ENCODE data around the gene CIT.

Gene CIT

GRCh38 chr12:119687406-119687805, 189.7 kb downstream of the CIT start:
- no peak overlapping the region for H3K4me3 ChIP-seq (replicated peaks in 1 of 2; ENCODE audit: low read depth in 2 of 2, low read length in 2 of 2)
- DNase-seq (ENCODE audit: low read depth in 2 of 2): peak in 1 of 2 donors; percentile 48
- TF ChIP-seq, protein P1, sequence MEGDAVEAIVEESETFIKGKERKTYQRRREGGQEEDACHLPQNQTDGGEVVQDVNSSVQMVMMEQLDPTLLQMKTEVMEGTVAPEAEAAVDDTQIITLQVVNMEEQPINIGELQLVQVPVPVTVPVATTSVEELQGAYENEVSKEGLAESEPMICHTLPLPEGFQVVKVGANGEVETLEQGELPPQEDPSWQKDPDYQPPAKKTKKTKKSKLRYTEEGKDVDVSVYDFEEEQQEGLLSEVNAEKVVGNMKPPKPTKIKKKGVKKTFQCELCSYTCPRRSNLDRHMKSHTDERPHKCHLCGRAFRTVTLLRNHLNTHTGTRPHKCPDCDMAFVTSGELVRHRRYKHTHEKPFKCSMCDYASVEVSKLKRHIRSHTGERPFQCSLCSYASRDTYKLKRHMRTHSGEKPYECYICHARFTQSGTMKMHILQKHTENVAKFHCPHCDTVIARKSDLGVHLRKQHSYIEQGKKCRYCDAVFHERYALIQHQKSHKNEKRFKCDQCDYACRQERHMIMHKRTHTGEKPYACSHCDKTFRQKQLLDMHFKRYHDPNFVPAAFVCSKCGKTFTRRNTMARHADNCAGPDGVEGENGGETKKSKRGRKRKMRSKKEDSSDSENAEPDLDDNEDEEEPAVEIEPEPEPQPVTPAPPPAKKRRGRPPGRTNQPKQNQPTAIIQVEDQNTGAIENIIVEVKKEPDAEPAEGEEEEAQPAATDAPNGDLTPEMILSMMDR (IDR thresholded peaks at IDR 0.05; ENCODE audit: low read depth, low read length): no peak

- TF ChIP-seq, protein P1 (IDR thresholded peaks at IDR 0.05; ENCODE audit: low read depth, low read length): no peak
- no peak for DNase-seq (ENCODE audit: low read depth in 2 of 2)
- H3K4me3 ChIP-seq (replicated peaks in 1 of 2; ENCODE audit: low read depth in 2 of 2, low read length in 2 of 2): no peak overlapping the region
Measured at GRCh38 chr12:119686776-119687175, 190.3 kb downstream of the CIT start.

DNA sequence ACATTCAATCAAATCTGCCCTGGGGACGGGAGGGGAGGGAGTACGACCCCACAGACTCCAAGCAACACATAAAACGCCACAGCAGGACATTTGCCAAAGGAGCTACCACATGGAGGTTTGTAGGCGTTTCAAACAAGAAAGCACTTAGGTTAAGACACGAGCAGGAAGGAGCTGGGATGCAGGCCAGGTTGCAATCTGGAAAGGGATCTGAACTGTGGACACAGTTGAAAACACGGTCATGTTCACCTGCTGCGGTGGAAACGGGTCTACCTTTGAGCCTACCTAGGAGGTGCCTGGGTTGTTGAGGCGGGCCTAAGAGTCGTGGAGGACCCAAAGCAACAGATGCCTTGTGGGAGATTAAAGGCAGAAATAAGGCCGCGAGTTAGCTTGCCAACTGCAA, 190.8 kb downstream of the CIT start:
- no peak overlapping the region for H3K4me3 ChIP-seq (replicated peaks in 1 of 2; ENCODE audit: low read depth in 2 of 2, low read length in 2 of 2)
- DNase-seq (ENCODE audit: low read depth in 2 of 2): no peak
- TF ChIP-seq, protein P1 (IDR thresholded peaks at IDR 0.05; ENCODE audit: low read depth, low read length): no peak

- H3K4me3 ChIP-seq (replicated peaks in 1 of 2; ENCODE audit: low read depth in 2 of 2, low read length in 2 of 2): no peak overlapping the region
- DNase-seq (ENCODE audit: low read depth in 2 of 2): no peak
- TF ChIP-seq, protein P1 (IDR thresholded peaks at IDR 0.05; ENCODE audit: low read depth, low read length): no peak
Measured at GRCh38 chr12:119685375-119685774, 191.7 kb downstream of the CIT start.

- DNase-seq (ENCODE audit: low read depth in 2 of 2): no peak
- no peak overlapping the region for H3K4me3 ChIP-seq (replicated peaks in 1 of 2; ENCODE audit: low read depth in 2 of 2, low read length in 2 of 2)
- TF ChIP-seq, protein P1 (IDR thresholded peaks at IDR 0.05; ENCODE audit: low read depth, low read length): no peak
Measured at GRCh38 chr12:119684711-119685369, 192.3 kb downstream of the CIT start.

- no peak overlapping the region for H3K4me3 ChIP-seq (replicated peaks in 1 of 2; ENCODE audit: low read depth in 2 of 2, low read length in 2 of 2)
- no peak for DNase-seq (ENCODE audit: low read depth in 2 of 2)
- TF ChIP-seq, protein P1 (IDR thresholded peaks at IDR 0.05; ENCODE audit: low read depth, low read length): no peak
Measured at GRCh38 chr12:119683816-119684215, 193.3 kb downstream of the CIT start.

DNA sequence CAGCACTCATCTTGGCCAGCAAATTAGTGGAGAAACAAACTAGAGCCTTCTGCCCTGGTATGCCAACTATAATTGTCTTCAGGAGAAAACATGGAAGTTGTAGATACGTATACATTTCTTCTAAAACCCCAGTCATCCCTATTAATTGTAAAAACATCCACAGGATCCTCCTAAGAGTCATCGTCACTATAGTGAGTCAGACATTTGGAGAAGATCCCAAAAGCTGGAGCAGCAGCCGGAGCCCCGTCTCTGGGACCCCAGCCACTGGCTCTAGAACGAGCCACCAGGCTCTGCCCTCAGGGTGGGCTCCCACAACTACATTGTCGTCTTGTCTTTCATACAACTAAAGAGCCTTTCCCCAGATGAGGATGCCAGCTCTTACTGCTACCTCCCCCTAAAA, 193.7 kb downstream of the CIT start:
- TF ChIP-seq, protein P1 (IDR thresholded peaks at IDR 0.05; ENCODE audit: low read depth, low read length): no peak
- DNase-seq (ENCODE audit: low read depth in 2 of 2): peak; percentile 17 to 59
- no peak overlapping the region for H3K4me3 ChIP-seq (replicated peaks in 1 of 2; ENCODE audit: low read depth in 2 of 2, low read length in 2 of 2)

All from cardiac fibroblast (primary cell).